A549 (cell line): ENCODE measurements around the gene RCBTB2. TPM values are rescaled to one million over a fixed set of nuclear protein-coding genes. Genes with fewer than 3 reads are reported as not detected.

Experiments used
- ATAC-seq, 2 experiments: fragments of 200-7000 bp in 1 of 2; fragments of >200 bp in 1 of 2; cut with Nextera tagmentation in 1 of 2; cut with Tn5 transposase in 1 of 2; 3 replicates each; pipeline versions ENCODE4 v1.8.0 to v1.9.1; 2018 to 2020; ENCODE audit warnings: mild to moderate bottlenecking in 1 of 2, moderate library complexity in 1 of 2
- CTCF ChIA-PET: fragments of 300-600 bp; sonication (Branson Sonifier 250); formaldehyde crosslinking; extraction: SDS; loops from one replicate; lab custom pipeline; 2021; ENCODE audit warnings: antibody characterized with exemption, inconsistent platforms; lab: Yijun Ruan, JAX
- POLR2A ChIA-PET: fragments of 350-600 bp; formaldehyde crosslinking; extraction: SDS; loops from one replicate; lab custom pipeline; 2021; ENCODE audit warnings: antibody characterized with exemption, inconsistent platforms; lab: Yijun Ruan, JAX
- DNase-seq, 2 experiments: peaks; one replicate each; pipeline versions ENCODE4 v3.0.0 to v3.0.0-alpha.2; 2011 to 2016; ENCODE audit warnings: low read depth in 1 of 2, low spot score in 1 of 2
- FAIRE-seq: peaks from 2 replicates; lab custom pipeline; 2011; peaks lifted over from hg19 to GRCh38; lab: Jason Lieb, UNC
- H3K27ac ChIP-seq, 2 experiments: fragments of >200 bp; sonication (Bioruptor Twin); formaldehyde crosslinking; 3 replicates each; pipeline ENCODE4 v1.5.1; 2016 to 2017
- H3K4me1 ChIP-seq: fragments of >200 bp; sonication (Bioruptor Twin); formaldehyde crosslinking; 3 replicates; pipeline ENCODE4 v1.6.1; 2016
- H3K4me2 ChIP-seq: fragments of >200 bp; sonication (Bioruptor Twin); formaldehyde crosslinking; 3 replicates; pipeline ENCODE4 v1.6.1; 2016
- H3K4me3 ChIP-seq: fragments of >200 bp; sonication (Bioruptor Twin); formaldehyde crosslinking; 3 replicates; pipeline ENCODE4 v1.5.1; 2016
- H3K9me3 ChIP-seq: fragments of >200 bp; sonication (Bioruptor Twin); formaldehyde crosslinking; 3 replicates; pipeline ENCODE4 v1.6.1; 2016
- CEBPB ChIP-seq, 2 experiments: fragments of >200 bp in 1 of 2; sonication (Bioruptor Twin) in 1 of 2; formaldehyde crosslinking in 1 of 2; IDR thresholded peaks; 2 replicates each; pipeline ENCODE4 v1.6.1; 2012 to 2016
- EP300 ChIP-seq, 2 experiments: fragments of >200 bp; sonication (Bioruptor Twin); formaldehyde crosslinking; IDR thresholded peaks; 2 replicates in 1 of 2; 3 replicates in 1 of 2; pipeline ENCODE4 v1.6.1; 2016 to 2017
- ESRRA ChIP-seq: fragments of 150-350 bp; IDR thresholded peaks from 2 replicates; pipeline ENCODE4 v1.6.1; 2014; ENCODE audit warnings: mild to moderate bottlenecking, low read length, borderline replicate concordance
- FOSB ChIP-seq: fragments of 250-450 bp; sonication (Bioruptor Pico); IDR thresholded peaks from 2 replicates; pipeline ENCODE4 v1.5.0; 2020; ENCODE audit warnings: mild to moderate bottlenecking, moderate library complexity
- FOSL2 ChIP-seq, 2 experiments: fragments of 450-650 bp in 1 of 2; fragments of >200 bp in 1 of 2; sonication (Bioruptor Twin) in 1 of 2; formaldehyde crosslinking; IDR thresholded peaks; 2 replicates each; pipeline versions ENCODE4 v1.5.0 to v1.6.1; 2016 to 2020; ENCODE audit warnings: mild to moderate bottlenecking in 1 of 2, moderate library complexity in 1 of 2
- HDAC2 ChIP-seq: fragments of 200-600 bp; sonication (generic); IDR thresholded peaks from 2 replicates; pipeline ENCODE4 v1.6.1; 2016
- HES2 ChIP-seq: fragments of >200 bp; sonication (Bioruptor Twin); formaldehyde crosslinking; IDR thresholded peaks from 2 replicates; pipeline ENCODE4 v1.6.1; 2016
- JUNB ChIP-seq: fragments of >200 bp; sonication (Bioruptor Twin); formaldehyde crosslinking; IDR thresholded peaks from 2 replicates; pipeline ENCODE4 v1.6.1; 2016
- MAZ ChIP-seq: fragments of 150-350 bp; IDR thresholded peaks from 2 replicates; pipeline ENCODE4 v1.6.1; 2014; ENCODE audit warnings: antibody characterized with exemption, low read depth, low read length, borderline replicate concordance
- NPAS2 ChIP-seq: fragments of 250-450 bp; sonication (Bioruptor Pico); IDR thresholded peaks from 2 replicates; pipeline ENCODE4 v1.8.0; 2022; ENCODE audit warnings: mild to moderate bottlenecking, moderate library complexity, borderline replicate concordance
- NR3C1 ChIP-seq: fragments of >200 bp; sonication (Bioruptor Twin); formaldehyde crosslinking; IDR thresholded peaks from 3 replicates; pipeline ENCODE4 v1.6.1; 2017
- PBX3 ChIP-seq: IDR thresholded peaks from 2 replicates; pipeline ENCODE4 v1.6.1; 2012
- POLR2A ChIP-seq: IDR thresholded peaks from 2 replicates; pipeline ENCODE4 v1.6.1; 2012; ENCODE audit warnings: mild to moderate bottlenecking, low read length
- REST ChIP-seq: fragments of 200-600 bp; sonication (generic); IDR thresholded peaks from 2 replicates; pipeline ENCODE4 v1.6.1; 2016; ENCODE audit warnings: antibody characterized with exemption, mild to moderate bottlenecking, moderate library complexity
- TFCP2L1 ChIP-seq: fragments of 250-450 bp; sonication (Bioruptor Pico); IDR thresholded peaks from 2 replicates; pipeline ENCODE4 v1.5.0; 2021; ENCODE audit warnings: mild to moderate bottlenecking
- ZSCAN20 ChIP-seq: fragments of 250-450 bp; sonication (Bioruptor Pico); IDR thresholded peaks from 2 replicates; pipeline ENCODE4 v1.8.0; 2022; ENCODE audit warnings: mild to moderate bottlenecking, moderate library complexity
- WGBS: methylation state at CpG from one replicate; pipeline ENCODE4 v1.1.6; 2017; ENCODE audit errors: missing lambda C conversion rate; 5-methylcytosine and 5-hydroxymethylcytosine counted together
- polyA plus RNA-seq, 4 experiments: library from polyadenylated mRNA; depleted of rRNA in 3 of 4; stranded (reverse); fragments of >200 nt; fragmentation: RNase III in 1 of 4; extraction: RNeasy Plus Mini Kit Qiagen cat#74134 plus additional on column Dnase treatment in 1 of 4; gene quantifications; 2 replicates in 3 of 4; 3 replicates in 1 of 4; pipeline ENCODE4 v1.2.3, GENCODE V29; 2011 to 2017
- TF ChIP-seq, protein P1 (sequence below): fragments of 450-650 bp; IDR thresholded peaks from 2 replicates; pipeline ENCODE4 v1.6.1; 2014; ENCODE audit warnings: antibody characterized with exemption
- TF ChIP-seq, protein P2 (sequence below): fragments of >200 bp; sonication (Bioruptor Twin); formaldehyde crosslinking; IDR thresholded peaks from 3 replicates; pipeline ENCODE4 v1.5.1; 2016
- TF ChIP-seq, protein P3 (sequence below): fragments of 150-350 bp; IDR thresholded peaks from 2 replicates; pipeline ENCODE4 v1.6.1; 2014; ENCODE audit warnings: low read depth, mild to moderate bottlenecking, low read length

The RCBTB2 gene
- polyA plus RNA-seq, 2 of the 4 experiments (the other 2 are of a cell fraction), result 1.1 to 2.0 TPM

GRCh38 chr13:48568370-48569103 is 35.7 kb upstream of the RCBTB2 start:
- CTCF ChIA-PET, result interaction anchor here (1.9 kb wide), 1 partner anchor 11 kb away, joined by 10 read pairs; no protein-coding TSS in a partner anchor
- POLR2A ChIA-PET, result no interaction called here
- no peak for TF ChIP-seq TFCP2L1 (CRISPR knock-in tag)
- TF ChIP-seq, protein P1, sequence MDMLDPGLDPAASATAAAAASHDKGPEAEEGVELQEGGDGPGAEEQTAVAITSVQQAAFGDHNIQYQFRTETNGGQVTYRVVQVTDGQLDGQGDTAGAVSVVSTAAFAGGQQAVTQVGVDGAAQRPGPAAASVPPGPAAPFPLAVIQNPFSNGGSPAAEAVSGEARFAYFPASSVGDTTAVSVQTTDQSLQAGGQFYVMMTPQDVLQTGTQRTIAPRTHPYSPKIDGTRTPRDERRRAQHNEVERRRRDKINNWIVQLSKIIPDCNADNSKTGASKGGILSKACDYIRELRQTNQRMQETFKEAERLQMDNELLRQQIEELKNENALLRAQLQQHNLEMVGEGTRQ, result no peak
- no peak for TF ChIP-seq NR3C1
- TF ChIP-seq CEBPB (IDR thresholded peaks at IDR 0.05), result no peak
- no peak for TF ChIP-seq ESRRA
- no peak for TF ChIP-seq MAZ
- no peak for TF ChIP-seq JUNB
- TF ChIP-seq HES2, result no peak
- TF ChIP-seq FOSB (CRISPR knock-in tag), result no peak
- no peak for TF ChIP-seq NPAS2
- ATAC-seq, result no peak
- 54% methylated on average over 6 of the region's 6 CpGs for WGBS
- DNase-seq, result no peak
- Histone ChIP-seq H3K4me3 (no peak overlapping the region), H3K4me1 (no peaks in the 10 kb centered on the region), H3K9me3 (no peaks in the 10 kb centered on the region), H3K4me2 (no peak overlapping the region), H3K27ac (no peak overlapping the region)
- FAIRE-seq, result no peak

GRCh38 chr13:48567515-48568369 is 34.9 kb upstream of the RCBTB2 start:
- ATAC-seq, result no peak
- TF ChIP-seq, protein P2, sequence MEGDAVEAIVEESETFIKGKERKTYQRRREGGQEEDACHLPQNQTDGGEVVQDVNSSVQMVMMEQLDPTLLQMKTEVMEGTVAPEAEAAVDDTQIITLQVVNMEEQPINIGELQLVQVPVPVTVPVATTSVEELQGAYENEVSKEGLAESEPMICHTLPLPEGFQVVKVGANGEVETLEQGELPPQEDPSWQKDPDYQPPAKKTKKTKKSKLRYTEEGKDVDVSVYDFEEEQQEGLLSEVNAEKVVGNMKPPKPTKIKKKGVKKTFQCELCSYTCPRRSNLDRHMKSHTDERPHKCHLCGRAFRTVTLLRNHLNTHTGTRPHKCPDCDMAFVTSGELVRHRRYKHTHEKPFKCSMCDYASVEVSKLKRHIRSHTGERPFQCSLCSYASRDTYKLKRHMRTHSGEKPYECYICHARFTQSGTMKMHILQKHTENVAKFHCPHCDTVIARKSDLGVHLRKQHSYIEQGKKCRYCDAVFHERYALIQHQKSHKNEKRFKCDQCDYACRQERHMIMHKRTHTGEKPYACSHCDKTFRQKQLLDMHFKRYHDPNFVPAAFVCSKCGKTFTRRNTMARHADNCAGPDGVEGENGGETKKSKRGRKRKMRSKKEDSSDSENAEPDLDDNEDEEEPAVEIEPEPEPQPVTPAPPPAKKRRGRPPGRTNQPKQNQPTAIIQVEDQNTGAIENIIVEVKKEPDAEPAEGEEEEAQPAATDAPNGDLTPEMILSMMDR, result no peak
- no peak for TF ChIP-seq FOSB (CRISPR knock-in tag)
- TF ChIP-seq REST, result no peak
- TF ChIP-seq, protein P3, sequence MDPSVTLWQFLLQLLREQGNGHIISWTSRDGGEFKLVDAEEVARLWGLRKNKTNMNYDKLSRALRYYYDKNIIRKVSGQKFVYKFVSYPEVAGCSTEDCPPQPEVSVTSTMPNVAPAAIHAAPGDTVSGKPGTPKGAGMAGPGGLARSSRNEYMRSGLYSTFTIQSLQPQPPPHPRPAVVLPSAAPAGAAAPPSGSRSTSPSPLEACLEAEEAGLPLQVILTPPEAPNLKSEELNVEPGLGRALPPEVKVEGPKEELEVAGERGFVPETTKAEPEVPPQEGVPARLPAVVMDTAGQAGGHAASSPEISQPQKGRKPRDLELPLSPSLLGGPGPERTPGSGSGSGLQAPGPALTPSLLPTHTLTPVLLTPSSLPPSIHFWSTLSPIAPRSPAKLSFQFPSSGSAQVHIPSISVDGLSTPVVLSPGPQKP, result no peak
- no peak for TF ChIP-seq EP300 (IDR thresholded peaks at IDR 0.05)
- TF ChIP-seq JUNB, result no peak
- TF ChIP-seq MAZ, result no peak
- no peak for TF ChIP-seq ZSCAN20 (CRISPR knock-in tag)
- no peak for TF ChIP-seq PBX3
- TF ChIP-seq HDAC2, result no peak
- TF ChIP-seq HES2, result no peak
- no peak for TF ChIP-seq FOSL2 (IDR thresholded peaks at IDR 0.05)
- TF ChIP-seq FOSL2 (CRISPR knock-in tag; IDR thresholded peaks at IDR 0.05), result no peak
- TF ChIP-seq POLR2A, result no peak
- DNase-seq, result no peak
- no peaks in the 10 kb centered on the region for H3K4me1 ChIP-seq
- 40% methylated on average over 6 of the region's 6 CpGs for WGBS
- H3K27ac ChIP-seq, result no peak overlapping the region
- no peak for FAIRE-seq
- H3K4me2 ChIP-seq, result no peak overlapping the region
- POLR2A ChIA-PET, result no interaction called here
- no peak overlapping the region for H3K4me3 ChIP-seq
- H3K9me3 ChIP-seq, result no peaks in the 10 kb centered on the region
- CTCF ChIA-PET, result no interaction called here
